Measurements from ENCODE around the gene GALNT14. TPM values are rescaled to one million over a fixed set of nuclear protein-coding genes. Genes with fewer than 3 reads are reported as not detected.

GALNT14 gene
- total RNA-seq, 2 experiments from 2014 or later = 1.1 to 1.2 TPM

DNA sequence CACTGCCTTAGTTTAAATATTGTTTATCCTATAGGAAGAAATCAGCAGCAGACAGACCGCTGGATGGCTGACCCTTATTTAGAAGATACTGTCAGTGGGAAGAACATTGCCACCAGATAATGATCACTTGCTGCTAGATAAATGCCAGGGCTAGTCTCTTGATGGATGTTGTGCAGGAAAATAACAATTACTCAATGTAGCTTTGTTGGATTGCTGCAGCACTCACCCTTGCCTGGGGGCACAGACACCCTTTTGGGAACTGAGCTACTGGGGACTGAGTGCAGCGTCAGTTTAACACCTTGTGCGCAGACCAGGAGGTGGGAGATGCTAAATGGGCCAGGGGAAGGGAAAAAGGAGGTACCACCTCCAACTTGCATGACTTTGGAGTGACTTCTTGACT is 266.8 kb downstream of the GALNT14 start:
- CTCF ChIA-PET = no interaction called here

DNA sequence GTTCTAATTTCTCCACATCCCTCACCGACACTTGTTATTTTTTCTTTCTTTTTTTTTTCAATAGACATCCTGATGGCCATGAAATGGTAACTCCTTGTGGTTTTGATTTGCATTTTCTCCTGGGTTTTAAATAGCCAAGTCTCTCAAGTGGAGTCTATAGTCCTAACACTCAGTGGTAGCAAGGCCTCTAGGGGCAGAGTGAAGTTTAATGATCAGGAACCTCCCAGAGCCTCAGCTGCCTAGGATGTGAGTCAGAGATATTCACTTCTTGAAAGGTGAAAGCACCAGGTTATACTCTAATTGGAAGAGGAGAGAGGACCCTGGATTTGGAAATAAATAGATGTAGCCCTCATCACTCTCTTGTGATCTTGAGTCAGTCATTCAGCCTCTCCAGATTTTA is 268.3 kb downstream of the GALNT14 start:
- CTCF ChIA-PET = no interaction called here

More for the DNA sequence above, 266.8 kb downstream of the GALNT14 start:
- POLR2A ChIA-PET = no interaction called here

DNA sequence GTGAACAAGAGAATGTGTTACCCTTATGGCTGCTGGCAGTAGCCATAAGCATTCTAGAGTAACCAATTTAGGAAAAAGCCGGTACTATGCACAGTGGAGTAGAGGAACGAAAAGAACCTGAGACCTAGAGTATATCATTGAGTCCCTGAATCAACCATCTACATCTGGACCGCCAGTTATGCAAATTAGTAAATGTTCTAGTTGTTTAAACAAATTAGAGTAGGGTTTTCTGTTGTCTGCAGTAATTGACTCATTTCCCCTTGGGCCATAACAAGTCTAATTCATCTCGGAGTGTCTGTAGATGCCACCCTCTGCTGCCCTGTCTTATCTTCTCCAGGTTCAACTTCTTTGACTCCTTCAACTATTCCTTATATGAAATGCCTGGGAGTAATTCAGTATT is 270.9 kb downstream of the GALNT14 start:
- POLR2A ChIA-PET = no interaction called here
- CTCF ChIA-PET = no interaction called here

More for the DNA sequence above, 268.3 kb downstream of the GALNT14 start:
- POLR2A ChIA-PET = no interaction called here

DNA sequence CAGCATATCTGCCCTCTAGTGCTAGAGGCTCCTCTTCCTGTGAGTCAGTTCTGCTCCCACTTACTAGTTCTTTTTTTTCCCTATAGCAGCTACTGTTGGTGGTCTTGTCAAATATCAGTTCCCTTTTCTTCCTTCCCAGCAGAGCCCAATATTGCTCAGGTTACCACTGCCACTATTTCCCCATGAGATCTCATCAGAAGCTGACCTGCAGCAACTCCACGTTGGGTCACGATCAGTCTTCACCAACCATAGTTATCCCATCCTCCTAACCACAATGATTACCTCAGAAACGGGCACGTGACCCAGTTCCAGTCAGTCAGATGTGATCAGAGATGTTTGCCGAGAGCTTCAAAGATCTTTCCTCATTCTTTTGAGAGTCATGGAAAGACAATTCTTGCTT is 271.3 kb downstream of the GALNT14 start:
- CTCF ChIA-PET = no interaction called here
- POLR2A ChIA-PET = no interaction called here

DNA sequence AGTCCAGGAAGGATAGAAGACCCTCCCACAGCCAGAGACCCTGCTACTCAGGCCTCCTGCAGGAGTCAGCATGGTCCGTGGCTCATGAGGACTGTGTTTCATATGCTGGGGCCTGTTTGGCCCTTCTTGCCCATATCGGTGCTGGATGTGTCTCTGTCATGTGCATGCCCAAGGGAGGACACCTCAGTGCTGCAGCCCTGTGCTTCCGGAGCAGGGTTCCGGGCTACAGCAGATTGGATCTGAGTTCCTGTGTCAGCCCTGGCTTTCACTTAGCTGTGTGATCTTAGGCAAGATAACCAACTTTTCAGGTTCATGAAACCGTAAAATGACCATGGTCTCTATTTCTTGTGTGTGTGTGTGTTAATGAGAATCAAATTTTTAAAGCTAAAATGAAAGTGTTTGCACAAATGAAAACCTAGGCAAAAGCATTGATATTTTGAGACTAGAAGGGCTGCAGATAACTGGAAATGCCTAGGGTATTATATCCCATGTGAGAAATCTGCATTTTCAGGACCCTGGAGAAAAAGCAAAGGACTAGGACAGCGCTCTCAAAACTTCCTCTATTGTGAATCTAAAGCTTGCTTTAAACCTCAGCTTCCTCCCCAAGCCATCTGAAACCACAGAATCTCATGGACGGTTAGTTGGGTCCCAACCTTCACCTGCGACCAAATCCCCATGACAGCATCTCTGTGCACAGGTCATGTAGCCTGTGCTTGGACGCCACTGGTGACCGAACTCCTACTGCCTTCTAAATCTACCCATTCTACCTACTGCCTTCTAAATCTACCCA is 272.2 kb downstream of the GALNT14 start:
- CTCF ChIA-PET = no interaction called here
- POLR2A ChIA-PET = no interaction called here

DNA sequence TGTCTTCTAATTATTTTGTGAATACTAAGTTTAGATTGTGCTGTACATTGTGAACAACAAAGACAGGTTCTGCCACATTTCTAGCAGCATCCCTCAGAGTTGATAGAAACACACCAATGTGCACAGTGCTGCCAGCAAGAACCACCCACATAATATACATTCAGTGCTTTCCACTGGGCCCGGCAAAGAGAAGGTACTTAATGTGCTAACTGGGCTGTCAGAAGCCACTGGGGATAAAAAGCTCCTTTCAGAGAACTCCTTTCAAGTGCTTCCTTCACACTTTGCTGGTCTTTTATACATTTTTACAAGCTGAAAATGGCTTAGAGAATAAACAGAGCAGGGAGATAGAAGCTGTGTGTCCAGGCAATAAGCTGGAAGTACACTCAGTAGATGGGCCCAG is 273.0 kb downstream of the GALNT14 start:
- POLR2A ChIA-PET = no interaction called here
- CTCF ChIA-PET = interaction anchor here (3.1 kb wide), 1 partner anchor 154 kb away, joined by 8 read pairs; no protein-coding TSS in a partner anchor

DNA sequence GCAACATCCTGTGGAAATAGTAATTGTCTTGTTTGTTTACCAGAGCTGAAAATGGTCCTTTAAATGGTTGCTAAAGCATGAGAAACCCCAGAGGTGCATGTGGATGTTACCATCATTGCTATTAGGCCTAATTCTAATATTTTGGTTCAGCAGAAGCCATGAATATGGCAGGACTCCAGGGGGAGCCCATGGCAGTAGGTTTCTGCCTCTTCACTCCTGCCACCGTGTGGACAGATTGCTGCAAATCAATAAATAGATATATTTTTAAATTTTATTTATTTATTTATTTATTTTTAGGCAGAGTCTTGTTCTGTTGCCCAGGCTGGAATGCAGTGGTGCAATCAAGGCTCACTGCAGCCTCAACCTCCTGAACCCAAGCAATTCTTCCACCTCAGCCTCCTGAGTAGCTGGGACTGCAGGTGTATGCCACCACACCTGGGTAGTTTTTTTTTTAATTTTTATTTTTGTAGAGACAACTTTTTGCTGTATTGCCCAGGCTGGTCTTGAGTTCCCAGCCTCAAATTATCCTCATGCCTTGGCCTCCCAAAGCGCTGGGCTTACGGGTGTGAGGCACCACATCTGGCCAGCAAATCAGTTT is 276.1 kb downstream of the GALNT14 start:
- POLR2A ChIA-PET = no interaction called here
- CTCF ChIA-PET = interaction anchor here (0.6 to 3.1 kb wide), 7 partner anchors 145 to 633 kb away, joined by 3 to 8 read pairs (median 4); no protein-coding TSS in a partner anchor

DNA sequence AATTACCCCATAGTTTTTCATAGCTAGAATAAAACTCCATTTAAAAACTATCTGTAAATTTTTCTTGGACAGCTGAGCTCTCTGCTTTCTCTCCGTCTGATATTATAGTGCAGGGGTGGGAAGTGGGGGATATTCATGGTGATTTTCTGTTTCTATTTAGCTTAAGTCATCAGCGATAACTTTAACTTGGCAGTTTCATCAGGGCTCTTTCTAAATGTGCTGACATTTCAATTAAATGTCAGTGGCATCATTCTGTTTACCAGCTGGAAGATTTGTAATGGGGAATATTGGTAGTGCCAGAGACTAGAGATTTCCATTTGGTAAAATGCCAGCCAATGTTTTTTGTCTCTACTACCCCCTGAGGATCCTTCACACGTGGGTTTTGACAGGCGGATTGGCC is 277.5 kb downstream of the GALNT14 start:
- POLR2A ChIA-PET = interaction anchor here (0.6 kb wide), 1 partner anchor 630 kb away, joined by 6 read pairs; the partner anchor contains the start of gene LBH
- CTCF ChIA-PET = interaction anchor here (1.2 to 1.9 kb wide), 2 partner anchors 137 to 310 kb away, joined by 3 to 5 read pairs; no protein-coding TSS in a partner anchor

Other genes starting within 250 kb of the GALNT14 start
- gene CAPN14, start 79.1 kb upstream of the GALNT14 start, total RNA-seq = under 1 TPM; 0.29 to 0.30 TPM
- 1 to 10 TPM; 1.7 to 1.9 TPM for gene EHD3, start 95.7 kb upstream of the GALNT14 start, total RNA-seq

Data from activated CD8-positive, alpha-beta memory T cell treated with anti-CD3 and anti-CD28 coated beads for 36 hours (primary cell).